ENCODE measurements around the gene SLF2. TPM values are rescaled to one million over a fixed set of nuclear protein-coding genes. Genes with fewer than 3 reads are reported as not detected.
A peak's percentile ranks its signal among the peaks of the same experiment; 100 is the strongest.

The SLF2 gene
- total RNA-seq, 1 donor, result 39.1 TPM

GRCh38 chr10:100869399-100869798 is 43.4 kb upstream of the SLF2 start:
- Histone ChIP-seq H3K27me3 (ENCODE audit: insufficient read depth, low read length) (peaks cover 42% of the 10 kb centered on the region), H3K36me3 (ENCODE audit: insufficient read depth, low read length) (no peaks in the 10 kb centered on the region), H4K20me1 (ENCODE audit: insufficient read depth, low read length) (no peaks in the 10 kb centered on the region), H3K4me1 (ENCODE audit: insufficient read depth, low read length) (peaks cover 5% of the 10 kb centered on the region), H2AFZ (ENCODE audit: low read length) (no peak overlapping the region), H3K9me3 (ENCODE audit: low read depth, low read length) (no peaks in the 10 kb centered on the region), H3K27ac (ENCODE audit: low read depth, low read length) (no peak overlapping the region), H3K4me3 (ENCODE audit: insufficient read depth, low read length) (no peak overlapping the region), H3K79me2 (ENCODE audit: insufficient read depth, low read length) (no peaks in the 10 kb centered on the region), H3K4me2 (ENCODE audit: insufficient read depth, low read length) (no peak overlapping the region)
- no peak for DNase-seq (ENCODE audit: insufficient read length, low spot score, missing footprints)
- TF ChIP-seq CTCF (IDR thresholded peaks at IDR 0.05; ENCODE audit: extremely low read depth, low read depth, low read length), result no peak

DNA sequence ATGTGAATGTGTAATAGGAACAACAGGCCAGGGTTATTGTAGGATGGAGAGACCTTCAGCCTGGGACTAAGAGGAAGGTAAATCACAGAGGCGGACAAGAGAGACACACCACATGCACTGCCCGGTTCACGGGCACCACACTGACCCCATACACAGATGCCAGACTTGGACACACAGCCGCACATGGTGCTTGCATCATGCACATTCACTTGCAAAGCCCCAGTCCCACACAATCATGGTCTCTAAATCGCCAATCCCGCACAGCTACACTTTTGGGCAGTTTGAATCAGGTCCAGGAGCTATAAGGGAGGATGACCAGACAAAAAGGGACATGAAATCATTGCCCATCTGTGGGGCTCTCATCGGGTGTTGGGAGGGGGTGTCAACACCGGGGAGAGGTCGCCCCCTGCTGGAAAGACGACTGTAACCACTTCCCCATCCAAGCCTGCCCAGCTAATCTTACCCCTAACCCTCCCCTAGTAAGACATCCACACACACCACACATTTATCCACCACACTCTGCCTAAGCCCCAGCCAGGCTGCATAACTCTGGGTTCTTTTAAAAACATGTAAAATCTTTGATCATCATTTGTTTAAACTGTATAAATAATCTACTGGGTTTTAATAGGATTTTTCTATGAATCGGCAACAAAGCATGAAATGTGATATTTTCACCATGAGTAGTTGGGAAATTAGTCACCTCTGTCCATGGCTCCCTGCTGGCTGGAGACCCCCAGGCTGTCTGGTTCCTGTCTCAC is 40.5 kb upstream of the SLF2 start:
- peaks cover 17% of the 10 kb centered on the region for H3K27me3 ChIP-seq (ENCODE audit: insufficient read depth, low read length)
- H3K36me3 ChIP-seq (ENCODE audit: insufficient read depth, low read length), result no peaks in the 10 kb centered on the region
- no peak overlapping the region for H3K4me3 ChIP-seq (ENCODE audit: insufficient read depth, low read length)
- H3K27ac ChIP-seq (ENCODE audit: low read depth, low read length), result no peak overlapping the region
- H3K4me1 ChIP-seq (ENCODE audit: insufficient read depth, low read length), result peaks cover 5% of the 10 kb centered on the region
- H4K20me1 ChIP-seq (ENCODE audit: insufficient read depth, low read length), result no peaks in the 10 kb centered on the region
- H2AFZ ChIP-seq (ENCODE audit: low read length), result no peak overlapping the region
- H3K79me2 ChIP-seq (ENCODE audit: insufficient read depth, low read length), result no peaks in the 10 kb centered on the region
- TF ChIP-seq CTCF (IDR thresholded peaks at IDR 0.05; ENCODE audit: extremely low read depth, low read depth, low read length), result peak; percentile 72
- H3K9me3 ChIP-seq (ENCODE audit: low read depth, low read length), result no peaks in the 10 kb centered on the region
- no peak overlapping the region for H3K4me2 ChIP-seq (ENCODE audit: insufficient read depth, low read length)
- peak; percentile 95 for DNase-seq (ENCODE audit: insufficient read length, low spot score, missing footprints)

DNA sequence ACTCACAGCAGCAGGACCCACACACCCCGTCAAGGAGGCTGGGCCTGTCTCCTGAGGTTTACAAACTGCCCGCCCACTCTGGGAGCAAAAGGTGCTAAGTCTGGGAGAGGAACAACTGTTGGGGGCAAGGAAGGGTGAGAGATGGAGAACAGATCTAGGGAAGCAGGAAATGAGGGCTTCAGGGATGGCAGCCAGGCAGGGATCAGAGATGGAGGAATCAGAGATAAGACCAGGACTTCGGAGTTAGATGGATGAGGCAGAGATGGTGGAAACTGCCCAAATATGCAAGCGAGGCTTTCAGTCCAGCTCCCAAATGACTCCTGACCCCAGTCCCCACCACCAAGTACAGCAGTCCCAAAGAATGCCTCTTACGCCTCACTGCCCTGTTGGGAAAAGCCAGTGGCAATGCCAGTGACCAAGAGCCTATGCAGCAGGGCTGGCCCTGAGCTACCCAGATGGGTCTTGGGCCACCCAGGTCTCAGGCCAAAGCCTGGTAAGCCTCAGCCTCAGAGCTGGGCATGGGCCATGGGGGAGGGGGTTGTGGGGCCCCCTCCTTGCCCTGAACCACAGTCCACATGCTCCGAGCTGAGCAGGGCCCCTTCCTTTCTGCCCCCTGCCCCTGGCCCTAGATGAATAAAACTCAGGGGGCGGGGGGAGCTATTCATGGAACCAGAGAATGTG is 39.5 kb upstream of the SLF2 start:
- Histone ChIP-seq H3K4me2 (ENCODE audit: insufficient read depth, low read length) (no peak overlapping the region), H3K27ac (ENCODE audit: low read depth, low read length) (no peak overlapping the region), H2AFZ (ENCODE audit: low read length) (no peak overlapping the region), H3K9me3 (ENCODE audit: low read depth, low read length) (no peaks in the 10 kb centered on the region), H3K27me3 (ENCODE audit: insufficient read depth, low read length) (peaks cover 7% of the 10 kb centered on the region), H4K20me1 (ENCODE audit: insufficient read depth, low read length) (no peaks in the 10 kb centered on the region), H3K4me3 (ENCODE audit: insufficient read depth, low read length) (no peak overlapping the region), H3K36me3 (ENCODE audit: insufficient read depth, low read length) (no peaks in the 10 kb centered on the region), H3K79me2 (ENCODE audit: insufficient read depth, low read length) (no peaks in the 10 kb centered on the region), H3K4me1 (ENCODE audit: insufficient read depth, low read length) (peaks cover 5% of the 10 kb centered on the region)
- no peak for DNase-seq (ENCODE audit: insufficient read length, low spot score, missing footprints)
- TF ChIP-seq CTCF (IDR thresholded peaks at IDR 0.05; ENCODE audit: extremely low read depth, low read depth, low read length), result no peak

GRCh38 chr10:100873827-100874326 is 38.9 kb upstream of the SLF2 start:
- DNase-seq (ENCODE audit: insufficient read length, low spot score, missing footprints), result no peak
- no peak overlapping the region for H3K27ac ChIP-seq (ENCODE audit: low read depth, low read length)
- H2AFZ ChIP-seq (ENCODE audit: low read length), result no peak overlapping the region
- no peaks in the 10 kb centered on the region for H3K79me2 ChIP-seq (ENCODE audit: insufficient read depth, low read length)
- TF ChIP-seq CTCF (IDR thresholded peaks at IDR 0.05; ENCODE audit: extremely low read depth, low read depth, low read length), result no peak
- no peak overlapping the region for H3K4me3 ChIP-seq (ENCODE audit: insufficient read depth, low read length)
- H3K9me3 ChIP-seq (ENCODE audit: low read depth, low read length), result no peaks in the 10 kb centered on the region
- peaks cover 4% of the 10 kb centered on the region for H3K27me3 ChIP-seq (ENCODE audit: insufficient read depth, low read length)
- H3K4me2 ChIP-seq (ENCODE audit: insufficient read depth, low read length), result no peak overlapping the region
- H3K36me3 ChIP-seq (ENCODE audit: insufficient read depth, low read length), result no peaks in the 10 kb centered on the region
- H3K4me1 ChIP-seq (ENCODE audit: insufficient read depth, low read length), result peaks cover 5% of the 10 kb centered on the region
- H4K20me1 ChIP-seq (ENCODE audit: insufficient read depth, low read length), result no peaks in the 10 kb centered on the region

Data from osteoblast (primary cell).